Inferior parietal cortex (tissue), 1 donor: Measurements from ENCODE around the gene RHBDF1.
"Not testable (repeated sequence)": the region's sequence is repeated elsewhere in the genome, so short reads cannot be mapped to it uniquely, and the experiment has no call there.

Experiments used
- DNase-seq: peaks from one replicate; pipeline ENCODE4 v3.0.0-alpha.2; 2016; ENCODE audit errors: extremely low spot score

The RHBDF1 gene

DNA sequence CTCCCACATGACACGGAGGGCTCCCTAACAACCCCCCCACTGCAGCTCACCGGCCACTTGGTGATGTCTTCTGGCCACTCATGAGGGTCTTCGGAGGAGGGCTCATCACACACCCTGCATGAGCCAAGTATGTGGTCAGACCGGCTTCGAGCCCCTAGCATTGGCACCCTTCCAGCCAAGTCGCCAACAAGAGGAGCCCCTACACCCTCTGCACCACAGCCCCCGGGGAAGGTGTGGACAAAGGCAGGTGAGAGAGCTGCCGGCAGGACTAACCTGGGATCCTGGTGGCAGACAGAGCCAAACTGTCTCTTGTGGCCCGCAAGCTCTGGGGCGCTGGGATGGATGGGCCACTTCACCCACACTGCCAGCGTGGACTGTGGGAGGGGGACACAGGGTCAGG, 12.3 kb downstream of the RHBDF1 start:
- no peak for DNase-seq

GRCh38 chr16:59440-60059, 12.9 kb downstream of the RHBDF1 start:
- no peak for DNase-seq

GRCh38 chr16:58491-59439, 13.7 kb downstream of the RHBDF1 start:
- no peak for DNase-seq

DNA sequence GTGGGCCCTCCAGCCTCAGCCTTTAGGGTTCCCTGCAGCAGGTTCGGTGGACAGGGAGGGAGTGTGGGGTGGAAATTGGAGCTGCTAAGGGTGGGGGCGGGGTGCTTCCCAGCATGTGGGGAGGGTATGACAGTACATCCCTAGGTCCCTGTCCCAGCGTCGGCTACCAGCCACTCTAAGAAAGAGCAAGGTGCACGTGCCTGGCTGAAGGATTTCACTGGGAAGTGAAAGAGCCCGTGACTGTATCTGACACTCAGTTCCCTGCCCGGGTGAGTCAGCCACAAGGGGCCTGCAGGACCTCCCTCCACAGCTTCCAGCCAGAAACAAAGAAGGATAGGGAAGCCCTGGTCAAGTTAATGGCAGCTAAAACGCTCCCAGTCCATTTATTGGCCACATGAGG, 14.7 kb downstream of the RHBDF1 start:
- DNase-seq: no peak

- no peak for DNase-seq
Observed at GRCh38 chr16:56231-56927, 16.1 kb downstream of the RHBDF1 start.

- no peak for DNase-seq
Observed at GRCh38 chr16:55571-56136, 16.8 kb downstream of the RHBDF1 start.

DNA sequence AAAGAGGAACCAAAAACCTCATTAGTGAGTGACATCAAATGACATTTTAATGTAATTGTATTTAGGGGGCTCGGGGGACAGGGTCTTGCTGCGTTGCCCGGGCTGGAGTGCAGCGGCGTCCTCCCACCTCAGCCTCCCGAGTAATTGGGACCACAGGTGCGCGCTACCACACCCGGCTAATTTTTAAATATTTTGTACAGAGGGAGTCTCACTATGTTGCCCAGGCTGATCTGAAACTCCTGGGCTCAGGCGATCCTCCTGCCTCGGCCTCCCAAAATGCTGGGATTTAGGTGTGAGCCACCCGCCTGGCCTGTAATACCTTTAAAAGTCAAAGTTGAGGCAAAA, 18.2 kb downstream of the RHBDF1 start:
- no peak for DNase-seq

GRCh38 chr16:53346-54236, 18.8 kb downstream of the RHBDF1 start, which contains the start of the genes POLR3K and SNRNP25:
TSS of gene POLR3K (minus strand) at chr16:53608. CDS start at chr16:53586, 22 bp downstream.
TSS of gene SNRNP25 (plus strand) at chr16:53828. CDS start at chr16:54017, 189 bp downstream.
- DNase-seq: peak; percentile 95

- no peak for DNase-seq
Observed at GRCh38 chr16:50769-51591, 21.5 kb downstream of the RHBDF1 start.

DNA sequence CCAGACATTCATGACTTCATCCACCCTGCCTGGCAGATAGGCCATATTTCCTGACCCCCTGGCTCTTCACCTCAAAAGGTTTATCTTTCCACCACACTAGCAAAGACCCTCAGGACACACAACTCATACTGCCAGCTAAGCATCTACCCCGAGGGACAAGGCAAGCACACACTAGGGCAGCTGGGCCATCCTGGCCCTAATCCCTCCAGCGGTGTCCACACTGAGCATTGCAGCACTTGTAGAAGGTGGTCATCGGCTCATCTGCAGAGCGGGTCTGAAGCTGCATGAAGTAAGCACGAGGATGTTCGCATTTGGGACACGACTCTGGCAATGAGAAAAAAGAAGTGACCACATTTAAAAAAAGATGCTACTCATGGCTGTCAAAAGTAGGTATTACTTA, 25.2 kb downstream of the RHBDF1 start:
- DNase-seq: no peak

DNA sequence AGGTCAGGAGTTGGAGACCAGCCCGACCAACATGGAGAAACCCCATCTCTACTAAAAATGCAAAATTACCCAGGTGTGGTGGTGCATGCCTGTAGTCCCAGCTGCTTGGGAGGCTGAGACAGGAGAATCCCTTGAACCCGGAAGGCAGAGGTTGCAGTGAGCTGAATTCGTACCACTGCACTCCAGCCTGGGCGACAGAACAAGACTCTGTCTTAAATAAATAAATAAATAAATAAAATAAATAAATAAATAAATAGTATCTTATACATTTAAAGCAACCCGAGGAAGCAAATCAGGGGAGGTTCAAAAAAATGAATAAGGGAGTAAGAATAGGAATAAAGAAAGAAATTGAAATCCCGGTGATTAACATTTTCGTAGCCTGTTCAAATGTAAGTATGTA, 25.9 kb downstream of the RHBDF1 start:
- not testable (repeated sequence) for DNase-seq

DNA sequence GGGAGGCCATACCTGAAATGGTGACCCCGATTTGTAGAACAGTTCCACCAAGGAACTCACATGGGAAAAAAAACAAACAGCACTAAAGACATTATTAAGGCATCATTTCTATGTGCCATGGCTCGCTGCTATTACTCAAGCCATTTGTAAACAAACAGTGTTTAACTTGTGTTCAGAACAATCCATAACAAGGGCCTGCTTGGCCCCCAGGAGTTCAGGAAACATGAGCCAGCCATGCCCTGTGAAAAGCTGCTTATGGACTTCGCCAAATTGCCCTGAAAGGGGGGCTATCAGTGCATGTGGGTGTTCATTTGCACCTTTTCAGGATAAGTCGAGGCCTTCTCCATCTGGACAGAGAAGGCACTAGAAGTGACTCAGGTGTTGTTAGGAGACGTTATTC, 27.0 kb downstream of the RHBDF1 start:
- DNase-seq: no peak

DNA sequence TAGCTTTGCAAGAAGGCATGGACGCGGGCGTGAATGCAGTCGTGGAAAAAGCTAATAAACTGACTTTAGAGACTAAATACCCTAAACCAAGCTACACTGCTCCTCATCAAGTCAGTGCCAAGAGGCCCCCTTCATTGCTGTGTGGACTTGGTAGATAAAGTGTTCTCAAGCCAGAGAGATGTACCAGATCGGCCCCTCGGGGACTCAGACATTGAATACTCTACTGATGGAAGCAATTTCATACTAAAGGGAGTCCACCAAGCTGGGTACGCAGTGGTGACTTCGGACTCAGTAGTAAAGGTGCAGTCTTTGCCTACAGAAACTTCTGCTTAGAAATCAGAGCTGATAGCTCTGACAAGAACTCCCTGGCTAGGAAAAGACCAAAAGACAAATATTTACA, 27.8 kb downstream of the RHBDF1 start:
- DNase-seq: no peak

DNA sequence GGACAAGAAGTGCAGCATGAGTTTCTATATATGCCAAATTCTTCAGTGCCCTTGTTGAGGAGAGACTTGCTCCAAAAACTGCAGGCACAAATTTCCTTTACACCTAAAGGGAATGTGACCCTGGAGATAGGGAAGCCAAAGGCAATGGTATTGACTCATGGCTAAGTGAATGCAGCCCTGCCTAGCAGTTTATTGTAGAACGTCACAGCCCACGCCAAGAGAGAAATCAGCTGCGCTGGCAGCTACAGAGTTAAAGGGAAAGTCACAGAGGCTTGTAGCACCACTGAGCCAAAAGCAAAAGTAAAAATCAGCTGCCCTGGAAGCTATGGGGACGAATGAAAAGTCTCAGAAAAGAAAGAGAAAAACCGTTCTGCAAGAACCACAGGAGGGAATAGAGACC, 29.1 kb downstream of the RHBDF1 start:
- no peak for DNase-seq

- DNase-seq: no peak
Observed at GRCh38 chr16:42691-43090, 29.7 kb downstream of the RHBDF1 start.

DNA sequence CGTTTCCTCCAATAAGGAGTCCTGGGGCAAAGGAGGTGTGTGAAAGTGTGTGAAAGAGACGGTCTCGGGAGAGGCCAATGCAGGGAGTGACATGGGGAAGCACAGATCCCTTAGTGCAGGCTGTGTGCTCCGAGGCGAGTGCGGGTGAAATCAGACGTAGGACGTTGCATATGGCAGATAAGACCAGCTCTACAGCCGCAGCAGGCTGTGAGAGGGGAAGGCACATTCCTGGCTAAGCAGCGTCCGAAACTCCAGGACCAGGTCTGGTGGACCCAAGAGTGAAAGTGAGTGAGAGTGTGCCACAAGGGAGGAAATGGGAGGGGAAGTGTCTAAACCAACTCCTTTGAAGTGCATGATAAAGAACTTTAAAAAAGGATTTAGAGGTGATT, 30.4 kb downstream of the RHBDF1 start:
- DNase-seq: no peak

DNA sequence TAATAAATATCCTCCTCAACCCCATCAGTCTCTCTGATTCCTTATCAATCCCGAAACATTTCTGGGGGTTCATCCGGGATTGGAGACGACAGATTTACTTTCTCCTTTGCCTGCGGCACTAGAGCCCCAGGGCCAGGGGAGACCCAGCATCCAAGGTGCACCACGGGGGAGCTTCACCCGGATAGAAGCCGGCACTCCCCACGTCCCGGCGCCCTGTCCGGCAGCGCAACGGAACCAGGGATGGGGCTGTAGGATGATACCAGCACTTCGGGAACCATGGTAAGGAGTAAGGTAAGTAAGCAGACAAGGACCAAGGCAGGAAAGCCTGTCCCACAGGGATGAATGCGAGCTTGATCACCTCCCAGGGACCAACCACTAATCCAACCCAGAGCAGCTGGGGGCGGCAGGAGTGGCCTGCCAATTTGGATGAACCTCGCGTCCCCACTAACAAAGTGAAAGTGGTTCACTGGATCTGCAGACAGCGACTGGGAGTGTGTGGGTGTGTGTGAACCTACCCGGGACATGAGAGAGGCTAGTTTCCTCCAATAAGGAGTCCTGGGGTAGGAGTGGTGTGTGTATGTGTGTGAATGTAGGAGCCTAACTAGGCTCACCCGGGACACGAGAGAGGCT, 30.9 kb downstream of the RHBDF1 start:
- DNase-seq: no peak

- DNase-seq: no peak
Observed at GRCh38 chr16:38941-39892, 33.2 kb downstream of the RHBDF1 start.

GRCh38 chr16:38206-38605, 34.2 kb downstream of the RHBDF1 start:
- not testable (repeated sequence) for DNase-seq
